Right renal cortex interstitium (tissue), 3 donors: ENCODE results near the gene GTF2A2. TPM values are rescaled to one million over a fixed set of nuclear protein-coding genes. Genes with fewer than 3 reads are reported as not detected.

Source experiments
- DNase-seq, 3 donors: peaks; one replicate each; pipeline ENCODE4 v3.0.0-alpha.2; 2013; ENCODE audit warnings: low read depth in 3 of 3, low spot score in 2 of 3
- polyA plus RNA-seq, 3 donors: library from polyadenylated mRNA; unstranded; fragments of 120-200 nt; gene quantifications; one replicate each; pipeline ENCODE4 v1.2.1, GENCODE V29; 2013; ENCODE audit not compliant: insufficient read length in 3 of 3

The GTF2A2 gene
- polyA plus RNA-seq, 3 donors = 136 to 150 (median 144) TPM

GRCh38 chr15:59609730-59610712, 47.3 kb downstream of the GTF2A2 start:
- DNase-seq = no peak

GRCh38 chr15:59605994-59606393, 51.3 kb downstream of the GTF2A2 start:
- DNase-seq = no peak

- no peak for DNase-seq
Measured at GRCh38 chr15:59598461-59598860, 58.9 kb downstream of the GTF2A2 start.

- DNase-seq = no peak
Measured at GRCh38 chr15:59596640-59597039, 60.7 kb downstream of the GTF2A2 start.

- DNase-seq = no peak
Measured at GRCh38 chr15:59595434-59595915, 61.8 kb downstream of the GTF2A2 start.

GRCh38 chr15:59594991-59595390, 62.3 kb downstream of the GTF2A2 start:
- DNase-seq = no peak

GRCh38 chr15:59594493-59594942, 62.8 kb downstream of the GTF2A2 start:
- DNase-seq = no peak

GRCh38 chr15:59591356-59591755, 66.0 kb downstream of the GTF2A2 start:
- DNase-seq = no peak

- DNase-seq = no peak
Measured at GRCh38 chr15:59590027-59590426, 67.3 kb downstream of the GTF2A2 start.

Other genes with a start within 250 kb of the GTF2A2 start
- gene FAM81A, start 219.3 kb downstream of the GTF2A2 start, polyA plus RNA-seq = 10 to 100 TPM; 19.0 to 25.7 (median 21.1) TPM
- gene GCNT3, start 45.7 kb downstream of the GTF2A2 start, polyA plus RNA-seq = under 1 TPM; 0.45 to 0.57 (median 0.51) TPM
- 10 to 100 TPM; 66.1 to 82.9 (median 78.3) TPM for gene BNIP2, start 31.8 kb upstream of the GTF2A2 start, polyA plus RNA-seq